Activated CD4-positive, alpha-beta T cell treated with anti-CD3 and anti-CD28 coated beads for 36 hours (primary cell): ENCODE results near the gene PLIN5. TPM values are rescaled to one million over a fixed set of nuclear protein-coding genes. Genes with fewer than 3 reads are reported as not detected.
A peak's percentile ranks its signal among the peaks of the same experiment; 100 is the strongest.

Experiments used
- ATAC-seq: fragments of 200-7000 bp; cut with Tn5 transposase; one replicate; pipeline ENCODE4 v1.10.0; 2021; ENCODE audit warnings: mild to moderate bottlenecking, moderate library complexity
- CTCF ChIA-PET: fragments of 350-600 bp; sonication (Branson Sonifier 250); formaldehyde crosslinking; loops from one replicate; lab custom pipeline; 2021; ENCODE audit warnings: antibody characterized with exemption; lab: Charles Lee
- POLR2A ChIA-PET: fragments of 350-600 bp; sonication (Branson Sonifier 250); formaldehyde crosslinking; loops from one replicate; lab custom pipeline; 2021; ENCODE audit warnings: antibody characterized with exemption, inconsistent platforms; lab: Charles Lee
- DNase-seq: peaks from one replicate; pipeline ENCODE4 v3.0.0-alpha.2; 2020
- H3K27ac Mint-ChIP-seq: one replicate; pipeline ENCODE4 v1.8.0; 2021; ENCODE audit warnings: mixed read lengths
- H3K27me3 Mint-ChIP-seq: one replicate; pipeline ENCODE4 v1.8.0; 2021; ENCODE audit warnings: mixed read lengths
- H3K36me3 Mint-ChIP-seq: one replicate; pipeline ENCODE4 v1.8.0; 2021; ENCODE audit warnings: low read depth, mixed read lengths
- H3K4me1 Mint-ChIP-seq: one replicate; pipeline ENCODE4 v1.8.0; 2021; ENCODE audit warnings: mixed read lengths
- H3K4me3 Mint-ChIP-seq: one replicate; pipeline ENCODE4 v1.8.0; 2021; ENCODE audit warnings: mild to moderate bottlenecking, moderate library complexity, mixed read lengths
- H3K9me3 Mint-ChIP-seq: one replicate; pipeline ENCODE4 v1.8.0; 2021; ENCODE audit warnings: low read depth, mixed read lengths
- intact Hi-C, 2 experiments: fragments of 100-400 bp; cut with DNase I in 1 of 2; cut with micrococcal nuclease in 1 of 2; formaldehyde crosslinking; loops; one replicate each; pipeline versions ENCODE4 v1.14.2 to v1.15.1; 2022 to 2024; cut with DNase I, micrococcal nuclease
- total RNA-seq, 2 experiments: library from RNA; stranded (reverse); gene quantifications; one replicate each; pipeline ENCODE4 v1.2.3, GENCODE V29; 2021

The PLIN5 gene
- total RNA-seq, 2 experiments from 2014 or later = not detected

GRCh38 chr19:4539693-4540581 lies 4.9 kb upstream of the PLIN5 start, which contains the start of gene LRG1:
TSS of gene LRG1 (minus strand) at chr19:4540036. CDS start at chr19:4540013, 23 bp downstream.
- CTCF ChIA-PET = interaction anchor here (0.7 to 1.0 kb wide), 2 partner anchors 17 to 607 kb away, joined by 3 to 5 read pairs; no protein-coding TSS in a partner anchor
- peaks cover 7% of the 10 kb centered on the region for H3K27me3 Mint-ChIP-seq
- H3K36me3 Mint-ChIP-seq = no peaks in the 10 kb centered on the region
- no peak within 1 kb of the TSS for H3K4me3 Mint-ChIP-seq
- peaks cover 2% of the 10 kb centered on the region for H3K9me3 Mint-ChIP-seq
- peaks cover 16% of the 10 kb centered on the region for H3K4me1 Mint-ChIP-seq
- intact Hi-C loops = no loop called here
- POLR2A ChIA-PET = no interaction called here
- peak; percentile 54 for DNase-seq
- ATAC-seq = peak; percentile 68
- H3K27ac Mint-ChIP-seq = no peak within 1 kb of the TSS

GRCh38 chr19:4539169-4539692 lies 4.2 kb upstream of the PLIN5 start:
- ChIA-PET CTCF (interaction anchor here (0.5 to 0.7 kb wide), 2 partner anchors 209 to 608 kb away, joined by 3 read pairs; no protein-coding TSS in a partner anchor), POLR2A (no interaction called here)
- no peak for ATAC-seq
- peaks cover 2% of the 10 kb centered on the region for H3K9me3 Mint-ChIP-seq
- H3K27me3 Mint-ChIP-seq = peaks cover 7% of the 10 kb centered on the region
- H3K4me3 Mint-ChIP-seq = no peak overlapping the region
- no peak overlapping the region for H3K27ac Mint-ChIP-seq
- H3K4me1 Mint-ChIP-seq = peaks cover 16% of the 10 kb centered on the region
- intact Hi-C loops = no loop called here
- no peaks in the 10 kb centered on the region for H3K36me3 Mint-ChIP-seq
- DNase-seq = no peak

GRCh38 chr19:4538601-4538954 lies 3.6 kb upstream of the PLIN5 start:
- ChIA-PET POLR2A (no interaction called here), CTCF (interaction anchor here (0.5 kb wide), 1 partner anchor 208 kb away, joined by 3 read pairs; no protein-coding TSS in a partner anchor)
- H3K4me1 Mint-ChIP-seq = peaks cover 16% of the 10 kb centered on the region
- no peak for ATAC-seq
- intact Hi-C loops = no loop called here
- DNase-seq = no peak
- H3K4me3 Mint-ChIP-seq = no peak overlapping the region
- peaks cover 2% of the 10 kb centered on the region for H3K9me3 Mint-ChIP-seq
- no peaks in the 10 kb centered on the region for H3K36me3 Mint-ChIP-seq
- peaks cover 7% of the 10 kb centered on the region for H3K27me3 Mint-ChIP-seq
- no peak overlapping the region for H3K27ac Mint-ChIP-seq

- Mint-ChIP-seq H3K36me3 (no peaks in the 10 kb centered on the region), H3K4me1 (peaks cover 16% of the 10 kb centered on the region), H3K4me3 (no peak overlapping the region), H3K27ac (no peak overlapping the region), H3K27me3 (peaks cover 7% of the 10 kb centered on the region), H3K9me3 (peaks cover 2% of the 10 kb centered on the region)
- DNase-seq (no peak), ATAC-seq (no peak)
- POLR2A ChIA-PET = no interaction called here
- intact Hi-C loops = no loop called here
- CTCF ChIA-PET = interaction anchor here (0.6 kb wide), 1 partner anchor 1416 kb away, joined by 3 read pairs; no protein-coding TSS in a partner anchor
Observed at GRCh38 chr19:4537953-4538600, 3.1 kb upstream of the PLIN5 start.

- intact Hi-C loops = no loop called here
- peaks cover 2% of the 10 kb centered on the region for H3K9me3 Mint-ChIP-seq
- POLR2A ChIA-PET = no interaction called here
Observed at GRCh38 chr19:4536798-4537197, 1.8 kb upstream of the PLIN5 start.

GRCh38 chr19:4533835-4534424 lies 1.1 kb downstream of the PLIN5 start:
- CTCF ChIA-PET = interaction anchor here (3.6 kb wide), 1 partner anchor 10 kb away, joined by 35 read pairs; no protein-coding TSS in a partner anchor
- DNase-seq = no peak
- H3K27me3 Mint-ChIP-seq = peaks cover 8% of the 10 kb centered on the region
- no peak overlapping the region for H3K4me3 Mint-ChIP-seq
- no peak overlapping the region for H3K27ac Mint-ChIP-seq
- POLR2A ChIA-PET = no interaction called here
- H3K9me3 Mint-ChIP-seq = no peaks in the 10 kb centered on the region
- peaks cover 3% of the 10 kb centered on the region for H3K4me1 Mint-ChIP-seq
- intact Hi-C loops = no loop called here
- ATAC-seq = no peak
- H3K36me3 Mint-ChIP-seq = no peaks in the 10 kb centered on the region

More at GRCh38 chr19:4536798-4537197, 1.8 kb upstream of the PLIN5 start:
- peaks cover 16% of the 10 kb centered on the region for H3K4me1 Mint-ChIP-seq
- H3K36me3 Mint-ChIP-seq = no peaks in the 10 kb centered on the region
- no peak overlapping the region for H3K4me3 Mint-ChIP-seq
- DNase-seq (no peak), ATAC-seq (no peak)
- CTCF ChIA-PET = no interaction called here
- H3K27me3 Mint-ChIP-seq = peaks cover 7% of the 10 kb centered on the region
- no peak overlapping the region for H3K27ac Mint-ChIP-seq

GRCh38 chr19:4533334-4533733 lies 1.7 kb downstream of the PLIN5 start:
- intact Hi-C loops = no loop called here
- H3K9me3 Mint-ChIP-seq = no peaks in the 10 kb centered on the region
- ATAC-seq = no peak
- H3K27me3 Mint-ChIP-seq = peaks cover 8% of the 10 kb centered on the region
- no peak for DNase-seq
- ChIA-PET CTCF (interaction anchor here (3.6 kb wide), 1 partner anchor 9 kb away, joined by 35 read pairs; no protein-coding TSS in a partner anchor), POLR2A (interaction anchor here (0.5 kb wide), 1 partner anchor 629 kb away, joined by 3 read pairs; no protein-coding TSS in a partner anchor)
- no peak overlapping the region for H3K27ac Mint-ChIP-seq
- no peaks in the 10 kb centered on the region for H3K36me3 Mint-ChIP-seq
- peaks cover 2% of the 10 kb centered on the region for H3K4me1 Mint-ChIP-seq
- H3K4me3 Mint-ChIP-seq = no peak overlapping the region

- POLR2A ChIA-PET = no interaction called here
- no peak overlapping the region for H3K4me3 Mint-ChIP-seq
- H3K9me3 Mint-ChIP-seq = no peaks in the 10 kb centered on the region
- H3K27me3 Mint-ChIP-seq = peaks cover 6% of the 10 kb centered on the region
- no peak overlapping the region for H3K27ac Mint-ChIP-seq
- no peak for DNase-seq
- intact Hi-C loops = no loop called here
- CTCF ChIA-PET = no interaction called here
- H3K4me1 Mint-ChIP-seq = peaks cover 2% of the 10 kb centered on the region
- ATAC-seq = no peak
- no peaks in the 10 kb centered on the region for H3K36me3 Mint-ChIP-seq
Observed at GRCh38 chr19:4531562-4532165, 3.4 kb downstream of the PLIN5 start.

- no peak for DNase-seq
- POLR2A ChIA-PET = no interaction called here
- Mint-ChIP-seq H3K4me1 (no peaks in the 10 kb centered on the region), H3K36me3 (no peaks in the 10 kb centered on the region), H3K4me3 (no peak overlapping the region), H3K27me3 (peaks cover 2% of the 10 kb centered on the region), H3K27ac (peak overlapping the region; percentile 28), H3K9me3 (no peaks in the 10 kb centered on the region)
- no peak for ATAC-seq
- CTCF ChIA-PET = no interaction called here
- intact Hi-C loops = no loop called here
Observed at GRCh38 chr19:4529924-4530522, 5.0 kb downstream of the PLIN5 start.

- intact Hi-C loops = no loop called here
- CTCF ChIA-PET = interaction anchor here (0.7 kb wide), 1 partner anchor 1299 kb away, joined by 3 read pairs; no protein-coding TSS in a partner anchor
- H3K4me3 Mint-ChIP-seq = no peak overlapping the region
Observed at GRCh38 chr19:4528843-4529242, 6.2 kb downstream of the PLIN5 start.

More at GRCh38 chr19:4528843-4529242, 6.2 kb downstream of the PLIN5 start:
- POLR2A ChIA-PET = no interaction called here
- no peak for DNase-seq
- Mint-ChIP-seq H3K36me3 (no peaks in the 10 kb centered on the region), H3K9me3 (no peaks in the 10 kb centered on the region), H3K4me1 (no peaks in the 10 kb centered on the region), H3K27me3 (peaks cover 2% of the 10 kb centered on the region), H3K27ac (no peak overlapping the region)
- ATAC-seq = no peak
